PC-9 (cell line): ENCODE data around the gene PHKG2. TPM values are rescaled to one million over a fixed set of nuclear protein-coding genes. Genes with fewer than 3 reads are reported as not detected.

ENCODE experiments used
- BruUV-seq: library from RNA; stranded (reverse); fragments of 400-500 nt; replicated peaks from 2 replicates; lab custom pipeline; 2021; lab: Mats Ljungman, UMichigan
- CTCF ChIA-PET: fragments of 300-600 bp; sonication (Branson Sonifier 250); formaldehyde crosslinking; loops from one replicate; lab custom pipeline; 2022; ENCODE audit warnings: antibody characterized with exemption; lab: Charles Lee
- POLR2A ChIA-PET: fragments of 300-600 bp; sonication (Branson Sonifier 250); formaldehyde crosslinking; loops from one replicate; lab custom pipeline; 2022; ENCODE audit warnings: antibody characterized with exemption; ENCODE audit not compliant: unreplicated experiment; lab: Charles Lee
- DNase-seq, 2 experiments: peaks; one replicate each; pipeline versions ENCODE4 v3.0.0 to v3.0.0-alpha.2; 2015 to 2022; ENCODE audit warnings: mixed read lengths in 1 of 2
- H2AFZ ChIP-seq: fragments of 200-600 bp; sonication (generic); 2 replicates; pipeline ENCODE4 v1.8.1; 2017; ENCODE audit warnings: antibody characterized with exemption
- H3F3A ChIP-seq: fragments of 200-600 bp; sonication (generic); 2 replicates; pipeline ENCODE4 v1.8.1; 2017; ENCODE audit warnings: antibody characterized with exemption, mild to moderate bottlenecking, low read depth; ENCODE audit not compliant: insufficient read depth
- H3K27ac ChIP-seq: fragments of 200-600 bp; sonication (generic); 2 replicates; pipeline ENCODE4 v1.6.1; 2016; ENCODE audit warnings: mixed run types
- H3K27me3 ChIP-seq: fragments of 200-600 bp; sonication (generic); 2 replicates; pipeline ENCODE4 v1.6.1; 2016; ENCODE audit warnings: low read depth, mixed run types; ENCODE audit not compliant: insufficient read depth
- H3K36me3 ChIP-seq: fragments of 200-600 bp; sonication (generic); 2 replicates; pipeline ENCODE4 v1.6.1; 2016; ENCODE audit warnings: low read depth, mixed run types
- H3K4me1 ChIP-seq: fragments of 200-600 bp; sonication (generic); replicated peaks from 2 replicates; pipeline ENCODE4 v1.6.1; 2016; ENCODE audit warnings: mixed run types; ENCODE audit not compliant: insufficient read depth
- H3K4me2 ChIP-seq: fragments of 200-600 bp; sonication (generic); 2 replicates; pipeline ENCODE4 v1.6.1; 2017; ENCODE audit warnings: mixed run types
- H3K4me3 ChIP-seq: fragments of 200-600 bp; sonication (generic); 2 replicates; pipeline ENCODE4 v1.6.1; 2016; ENCODE audit warnings: mixed run types
- H3K79me2 ChIP-seq: fragments of 200-600 bp; sonication (generic); 2 replicates; pipeline ENCODE4 v1.6.1; 2017; ENCODE audit warnings: low read depth, mixed run types
- H3K9me2 ChIP-seq: fragments of 200-600 bp; sonication (generic); 2 replicates; pipeline ENCODE4 v1.8.1; 2017; ENCODE audit warnings: mild to moderate bottlenecking; ENCODE audit not compliant: insufficient read depth
- H3K9me3 ChIP-seq: fragments of 200-600 bp; sonication (generic); 2 replicates; pipeline ENCODE4 v1.8.1; 2016; ENCODE audit warnings: low read depth; ENCODE audit not compliant: insufficient read depth
- H4K20me1 ChIP-seq: fragments of 200-600 bp; sonication (generic); 2 replicates; pipeline ENCODE4 v1.8.1; 2017; ENCODE audit not compliant: insufficient read depth
- EZH2 ChIP-seq: fragments of 200-600 bp; sonication (generic); IDR thresholded peaks from 2 replicates; pipeline ENCODE4 v1.8.0; 2017; ENCODE audit warnings: antibody characterized with exemption, low read depth
- intact Hi-C: fragments of 100-400 bp; cut with micrococcal nuclease; formaldehyde crosslinking; loops from one replicate; pipeline ENCODE4 v1.10.0; 2022; ENCODE audit not compliant: unreplicated experiment
- total RNA-seq: library from RNA; stranded (reverse); gene quantifications from 2 replicates; pipeline ENCODE4 v1.2.3, GENCODE V29; 2021
- TF ChIP-seq, protein P1 (sequence below): fragments of 200-600 bp; sonication (generic); conservative IDR thresholded peaks from 2 replicates; pipeline ENCODE4 v1.6.1; 2017; ENCODE audit warnings: mixed run types, antibody characterized with exemption, mild to moderate bottlenecking, moderate library complexity

The PHKG2 gene
- total RNA-seq, 1 experiment from 2014 or later, result 66.1 TPM

GRCh38 chr16:30728899-30729672, 19.1 kb upstream of the PHKG2 start:
- H3K36me3 ChIP-seq, result peaks cover 54% of the 10 kb centered on the region
- no TSS peak for BruUV-seq
- intact Hi-C loops, result no loop called here
- no peaks in the 10 kb centered on the region for H3K27me3 ChIP-seq
- H3K9me3 ChIP-seq, result no peaks in the 10 kb centered on the region
- no peaks in the 10 kb centered on the region for H3K4me1 ChIP-seq
- no peaks in the 10 kb centered on the region for H3K9me2 ChIP-seq
- no peak overlapping the region for H2AFZ ChIP-seq
- no peak overlapping the region for H3K27ac ChIP-seq
- no peak overlapping the region for H3K4me2 ChIP-seq
- no peak for TF ChIP-seq EZH2
- TF ChIP-seq, protein P1, sequence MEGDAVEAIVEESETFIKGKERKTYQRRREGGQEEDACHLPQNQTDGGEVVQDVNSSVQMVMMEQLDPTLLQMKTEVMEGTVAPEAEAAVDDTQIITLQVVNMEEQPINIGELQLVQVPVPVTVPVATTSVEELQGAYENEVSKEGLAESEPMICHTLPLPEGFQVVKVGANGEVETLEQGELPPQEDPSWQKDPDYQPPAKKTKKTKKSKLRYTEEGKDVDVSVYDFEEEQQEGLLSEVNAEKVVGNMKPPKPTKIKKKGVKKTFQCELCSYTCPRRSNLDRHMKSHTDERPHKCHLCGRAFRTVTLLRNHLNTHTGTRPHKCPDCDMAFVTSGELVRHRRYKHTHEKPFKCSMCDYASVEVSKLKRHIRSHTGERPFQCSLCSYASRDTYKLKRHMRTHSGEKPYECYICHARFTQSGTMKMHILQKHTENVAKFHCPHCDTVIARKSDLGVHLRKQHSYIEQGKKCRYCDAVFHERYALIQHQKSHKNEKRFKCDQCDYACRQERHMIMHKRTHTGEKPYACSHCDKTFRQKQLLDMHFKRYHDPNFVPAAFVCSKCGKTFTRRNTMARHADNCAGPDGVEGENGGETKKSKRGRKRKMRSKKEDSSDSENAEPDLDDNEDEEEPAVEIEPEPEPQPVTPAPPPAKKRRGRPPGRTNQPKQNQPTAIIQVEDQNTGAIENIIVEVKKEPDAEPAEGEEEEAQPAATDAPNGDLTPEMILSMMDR, result no peak
- no peak for DNase-seq
- ChIA-PET POLR2A (no interaction called here), CTCF (no interaction called here)
- H3K4me3 ChIP-seq, result no peak overlapping the region
- peaks cover 14% of the 10 kb centered on the region; the same call in 1 of the 2 replicates for H3K79me2 ChIP-seq
- H3F3A ChIP-seq, result peaks cover 34% of the 10 kb centered on the region
- H4K20me1 ChIP-seq, result peaks cover 27% of the 10 kb centered on the region

DNA sequence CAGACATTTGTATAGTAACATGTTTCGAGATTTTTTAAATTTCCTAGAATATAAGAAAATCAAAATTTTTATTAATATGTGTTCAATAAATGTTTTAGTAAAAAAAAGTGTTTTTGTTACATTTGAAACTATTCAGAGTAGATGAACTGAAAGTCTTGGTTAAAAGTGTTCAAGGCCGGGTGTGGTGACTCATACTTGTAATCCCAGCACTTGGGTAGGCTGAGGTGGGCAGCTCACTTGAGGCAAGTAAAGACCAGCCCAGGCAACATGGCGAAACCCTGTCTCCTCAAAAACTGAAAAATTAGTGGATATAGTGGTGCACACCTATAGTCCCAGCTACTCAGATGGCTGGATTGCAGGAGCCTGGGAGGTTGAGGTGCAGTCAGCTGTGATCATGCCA, 16.8 kb upstream of the PHKG2 start:
- peaks cover 8% of the 10 kb centered on the region; the same call in 1 of the 2 replicates for H3K79me2 ChIP-seq
- CTCF ChIA-PET, result interaction anchor here (0.6 kb wide), 1 partner anchor 111 kb away, joined by 5 read pairs; no protein-coding TSS in a partner anchor
- no TSS peak for BruUV-seq

GRCh38 chr16:30736995-30737793, 11.0 kb upstream of the PHKG2 start:
- Histone ChIP-seq H3K27me3 (no peaks in the 10 kb centered on the region), H3F3A (peaks cover 68% of the 10 kb centered on the region), H3K79me2 (peaks cover 12% of the 10 kb centered on the region), H3K36me3 (peaks cover 19% of the 10 kb centered on the region), H3K27ac (no peak overlapping the region), H3K4me3 (no peak overlapping the region), H2AFZ (no peak overlapping the region), H3K9me2 (no peaks in the 10 kb centered on the region), H3K4me1 (peaks cover 29% of the 10 kb centered on the region), H3K9me3 (no peaks in the 10 kb centered on the region), H3K4me2 (no peak overlapping the region), H4K20me1 (0 out of 2 replicates have a peak, but pooled peaks cover 17% of the 10 kb centered on the region)
- POLR2A ChIA-PET, result interaction anchor here (0.6 kb wide), 1 partner anchor 45 kb away, joined by 3 read pairs; no protein-coding TSS in a partner anchor
- no TSS peak for BruUV-seq
- DNase-seq, result no peak
- intact Hi-C loops, result no loop called here
- TF ChIP-seq EZH2, result no peak
- TF ChIP-seq, protein P1, result no peak
- CTCF ChIA-PET, result no interaction called here

More for the DNA sequence above, 16.8 kb upstream of the PHKG2 start:
- no peak for DNase-seq
- TF ChIP-seq, protein P1, result no peak
- TF ChIP-seq EZH2, result no peak
- Histone ChIP-seq H3K27ac (no peak overlapping the region), H3K4me3 (no peak overlapping the region), H3K9me2 (no peaks in the 10 kb centered on the region), H3K36me3 (peaks cover 49% of the 10 kb centered on the region), H3K27me3 (no peaks in the 10 kb centered on the region), H2AFZ (no peak overlapping the region), H3K4me2 (no peak overlapping the region), H4K20me1 (peaks cover 19% of the 10 kb centered on the region), H3F3A (peaks cover 36% of the 10 kb centered on the region), H3K9me3 (no peaks in the 10 kb centered on the region), H3K4me1 (no peaks in the 10 kb centered on the region)
- POLR2A ChIA-PET, result interaction anchor here (0.6 kb wide), 1 partner anchor 10 kb away, joined by 3 read pairs; no protein-coding TSS in a partner anchor
- intact Hi-C loops, result no loop called here
